Breast epithelium (tissue), 3 donors: ENCODE data around the gene DCANP1.

Source experiments
- POLR2A ChIP-seq: fragments of 450-650 bp; IDR thresholded peaks from one replicate; pipeline ENCODE4 v1.6.1; 2016; ENCODE audit warnings: antibody characterized with exemption, mild to moderate bottlenecking, moderate library complexity
- POLR2AphosphoS5 ChIP-seq, 3 donors: sonication (generic); formaldehyde crosslinking; IDR thresholded peaks; one replicate each; pipeline ENCODE4 v1.6.1; 2017; ENCODE audit warnings: antibody characterized with exemption in 3 of 3
- TF ChIP-seq, protein P1 (sequence below), 3 donors: fragments of 450-650 bp; IDR thresholded peaks; one replicate each; pipeline ENCODE4 v1.5.1; 2016 to 2017; ENCODE audit warnings: antibody characterized with exemption in 3 of 3, mild to moderate bottlenecking in 3 of 3, moderate library complexity in 3 of 3

DNA sequence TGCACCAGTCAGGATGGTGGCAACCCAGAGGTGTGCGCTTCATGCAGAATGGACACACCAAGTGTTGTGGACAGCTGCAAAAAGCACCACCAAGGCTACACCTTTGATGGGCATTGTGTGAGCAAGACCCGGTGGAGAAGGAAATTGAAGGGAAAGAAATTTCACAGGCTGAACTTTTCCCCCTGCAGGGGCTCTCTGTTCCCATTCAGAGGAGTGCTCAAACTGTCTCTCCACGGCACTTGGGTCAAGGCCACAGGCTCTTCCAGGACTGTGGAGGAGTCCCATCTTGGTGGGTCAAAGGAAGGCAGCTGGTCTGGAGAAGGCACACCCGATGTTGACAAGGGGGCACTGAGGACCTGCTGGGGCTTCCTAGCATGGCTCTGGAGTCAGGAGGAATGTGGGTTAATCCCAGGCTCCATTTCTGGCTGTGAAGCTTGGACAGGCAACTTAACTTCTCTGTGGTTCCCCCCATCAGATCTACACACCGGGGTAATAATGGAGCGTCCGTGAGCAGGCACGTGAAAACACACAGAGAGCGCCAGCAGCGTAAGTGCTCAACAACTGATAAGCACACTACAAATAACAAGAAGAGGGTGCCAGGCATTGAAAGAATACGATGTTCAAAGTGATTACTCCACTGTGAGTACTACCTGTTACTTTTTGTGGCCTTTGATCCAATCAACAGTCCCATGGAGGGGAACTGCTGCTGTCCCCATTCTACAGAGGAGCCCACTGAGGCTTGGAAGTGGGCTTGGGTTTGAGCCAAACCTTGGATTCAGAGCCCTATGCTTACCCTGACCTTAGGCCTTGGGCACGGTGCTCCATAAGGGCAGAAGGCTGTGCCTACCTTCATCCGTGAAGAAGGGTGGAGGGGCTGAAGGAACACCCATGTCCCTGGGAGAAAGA, 39.2 kb upstream of the DCANP1 start:
- no peak for TF ChIP-seq POLR2A
- TF ChIP-seq, protein P1, sequence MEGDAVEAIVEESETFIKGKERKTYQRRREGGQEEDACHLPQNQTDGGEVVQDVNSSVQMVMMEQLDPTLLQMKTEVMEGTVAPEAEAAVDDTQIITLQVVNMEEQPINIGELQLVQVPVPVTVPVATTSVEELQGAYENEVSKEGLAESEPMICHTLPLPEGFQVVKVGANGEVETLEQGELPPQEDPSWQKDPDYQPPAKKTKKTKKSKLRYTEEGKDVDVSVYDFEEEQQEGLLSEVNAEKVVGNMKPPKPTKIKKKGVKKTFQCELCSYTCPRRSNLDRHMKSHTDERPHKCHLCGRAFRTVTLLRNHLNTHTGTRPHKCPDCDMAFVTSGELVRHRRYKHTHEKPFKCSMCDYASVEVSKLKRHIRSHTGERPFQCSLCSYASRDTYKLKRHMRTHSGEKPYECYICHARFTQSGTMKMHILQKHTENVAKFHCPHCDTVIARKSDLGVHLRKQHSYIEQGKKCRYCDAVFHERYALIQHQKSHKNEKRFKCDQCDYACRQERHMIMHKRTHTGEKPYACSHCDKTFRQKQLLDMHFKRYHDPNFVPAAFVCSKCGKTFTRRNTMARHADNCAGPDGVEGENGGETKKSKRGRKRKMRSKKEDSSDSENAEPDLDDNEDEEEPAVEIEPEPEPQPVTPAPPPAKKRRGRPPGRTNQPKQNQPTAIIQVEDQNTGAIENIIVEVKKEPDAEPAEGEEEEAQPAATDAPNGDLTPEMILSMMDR (IDR thresholded peaks at IDR 0.05) = no peak
- TF ChIP-seq POLR2AphosphoS5 (IDR thresholded peaks at IDR 0.05) = no peak
